Smooth muscle cell (in vitro differentiated cells): Measurements from ENCODE around the gene CFAP221. TPM values are rescaled to one million over a fixed set of nuclear protein-coding genes. Genes with fewer than 3 reads are reported as not detected.

ENCODE experiments used
- DNase-seq: peaks from one replicate; lab custom pipeline; 2025; ENCODE audit not compliant: unreplicated experiment; lab: John Stamatoyannopoulos, UW
- H2AFZ ChIP-seq: fragments of 200-600 bp; sonication (generic); 2 replicates; pipeline ENCODE4 v1.6.0; 2016; ENCODE audit warnings: antibody characterized with exemption, low read depth, mild to moderate bottlenecking
- H3F3A ChIP-seq: fragments of 200-600 bp; sonication (generic); 2 replicates; pipeline ENCODE4 v1.6.0; 2017; ENCODE audit warnings: antibody characterized with exemption, low read depth
- H3K27ac ChIP-seq: fragments of 200-600 bp; sonication (generic); 2 replicates; pipeline ENCODE4 v1.5.1; 2016; ENCODE audit warnings: low read depth, mild to moderate bottlenecking
- H3K27me3 ChIP-seq: fragments of 200-600 bp; sonication (generic); 2 replicates; pipeline ENCODE4 v1.6.1; 2016; ENCODE audit warnings: low read depth, mild to moderate bottlenecking
- H3K36me3 ChIP-seq: fragments of 200-600 bp; sonication (generic); 2 replicates; pipeline ENCODE4 v1.5.1; 2016; ENCODE audit warnings: low read depth
- H3K4me1 ChIP-seq: fragments of 200-600 bp; sonication (generic); 2 replicates; pipeline ENCODE4 v1.5.1; 2016; ENCODE audit warnings: low read depth
- H3K4me2 ChIP-seq: fragments of 200-600 bp; sonication (generic); 2 replicates; pipeline ENCODE4 v1.6.0; 2016; ENCODE audit warnings: mild to moderate bottlenecking
- H3K4me3 ChIP-seq: fragments of 200-600 bp; sonication (generic); 2 replicates; pipeline ENCODE4 v1.5.1; 2016; ENCODE audit warnings: mild to moderate bottlenecking
- H3K79me2 ChIP-seq: fragments of 200-600 bp; sonication (generic); 2 replicates; pipeline ENCODE4 v1.6.0; 2016; ENCODE audit warnings: low read depth, mild to moderate bottlenecking
- H3K9ac ChIP-seq: fragments of 200-600 bp; sonication (generic); 2 replicates; pipeline ENCODE4 v1.6.0; 2016; ENCODE audit warnings: low read depth
- H3K9me3 ChIP-seq: fragments of 200-600 bp; sonication (generic); replicated peaks from 2 replicates; pipeline ENCODE4 v1.5.1; 2016; ENCODE audit warnings: low read depth
- H4K20me1 ChIP-seq: fragments of 200-600 bp; sonication (generic); 2 replicates; pipeline ENCODE4 v1.6.0; 2016; ENCODE audit warnings: low read depth
- CTCF ChIP-seq: fragments of 200-600 bp; sonication (generic); IDR thresholded peaks from 2 replicates; pipeline ENCODE4 v1.5.1; 2017; ENCODE audit warnings: borderline replicate concordance, mild to moderate bottlenecking, antibody characterized with exemption; ENCODE audit not compliant: insufficient read depth, poor library complexity, severe bottlenecking
- WGBS: methylation state at CpG from one replicate; pipeline ENCODE4 v1.1.7; 2016; ENCODE audit warnings: low lambda C conversion rate; 5-methylcytosine and 5-hydroxymethylcytosine counted together
- polyA plus RNA-seq: library from polyadenylated mRNA; unstranded; fragments of >200 nt; fragmentation: Nextera tagmentation; extraction: Ambion mirVana; gene quantifications from 2 replicates; pipeline ENCODE4 v1.2.1, GENCODE V29; 2016
- total RNA-seq: library from RNA; depleted of rRNA; stranded (reverse); fragments of >200 nt; gene quantifications from 2 replicates; pipeline ENCODE4 v1.2.3, GENCODE V29; 2014

The CFAP221 gene
- total and polyA plus RNA-seq, 2 experiments from 2014 or later = 0.17 to 0.31 TPM

- WGBS = 77% methylated on average over 10 of the region's 10 CpGs
- Histone ChIP-seq H3K9ac (no peak overlapping the region), H3K27ac (no peak overlapping the region), H2AFZ (no peak overlapping the region), H3F3A (no peaks in the 10 kb centered on the region), H3K36me3 (no peaks in the 10 kb centered on the region), H3K4me3 (no peak overlapping the region), H3K9me3 (no peaks in the 10 kb centered on the region), H3K4me1 (peaks cover 5% of the 10 kb centered on the region), H3K79me2 (peaks cover 4% of the 10 kb centered on the region), H4K20me1 (no peaks in the 10 kb centered on the region), H3K4me2 (no peak overlapping the region), H3K27me3 (no peaks in the 10 kb centered on the region)
- no peak for TF ChIP-seq CTCF
- DNase-seq = no peak
These were observed 130.7 kb downstream of the CFAP221 start for GRCh38 chr2:119674711-119675500.

GRCh38 chr2:119678021-119678656 is 133.9 kb downstream of the CFAP221 start:
- no peak overlapping the region for H2AFZ ChIP-seq
- no peak overlapping the region for H3K4me2 ChIP-seq

GRCh38 chr2:119679526-119679837 is 135.2 kb downstream of the CFAP221 start:
- no peak for TF ChIP-seq CTCF
- H3K36me3 ChIP-seq = no peaks in the 10 kb centered on the region
- H3K9ac ChIP-seq = peak overlapping the region; percentile 5
- H3K79me2 ChIP-seq = peaks cover 4% of the 10 kb centered on the region
- peaks cover 6% of the 10 kb centered on the region for H3K4me1 ChIP-seq
- H3K4me2 ChIP-seq = peak overlapping the region; percentile 98
- no peaks in the 10 kb centered on the region for H3K27me3 ChIP-seq
- H3K4me3 ChIP-seq = peak overlapping the region; percentile 61
- no peak overlapping the region for H3K27ac ChIP-seq
- H4K20me1 ChIP-seq = peaks cover 5% of the 10 kb centered on the region
- 6% methylated on average over 9 of the region's 9 CpGs for WGBS
- H3F3A ChIP-seq = no peaks in the 10 kb centered on the region
- H2AFZ ChIP-seq = peak overlapping the region; percentile 81
- no peak for DNase-seq
- no peaks in the 10 kb centered on the region for H3K9me3 ChIP-seq

More at GRCh38 chr2:119678021-119678656, 133.9 kb downstream of the CFAP221 start:
- H3K9me3 ChIP-seq = no peaks in the 10 kb centered on the region
- peaks cover 4% of the 10 kb centered on the region for H3K79me2 ChIP-seq
- DNase-seq = no peak
- H3K36me3 ChIP-seq = no peaks in the 10 kb centered on the region
- peaks cover 5% of the 10 kb centered on the region for H4K20me1 ChIP-seq
- peaks cover 6% of the 10 kb centered on the region for H3K4me1 ChIP-seq
- H3K27me3 ChIP-seq = no peaks in the 10 kb centered on the region
- no peak for TF ChIP-seq CTCF
- no peak overlapping the region for H3K27ac ChIP-seq
- no peak overlapping the region for H3K9ac ChIP-seq
- WGBS = 88% methylated on average over 18 of the region's 19 CpGs
- no peaks in the 10 kb centered on the region for H3F3A ChIP-seq
- no peak overlapping the region for H3K4me3 ChIP-seq
